ENCODE data around the gene UQCC2. TPM values are rescaled to one million over a fixed set of nuclear protein-coding genes. Genes with fewer than 3 reads are reported as not detected.

Gene UQCC2
- total and polyA plus RNA-seq, 4 donors: 6.8 to 75.9 (median 22.4) TPM

GRCh38 chr6:33682341-33682740, 29.2 kb downstream of the UQCC2 start:
- no peaks in the 10 kb centered on the region for H3K27me3 ChIP-seq (ENCODE audit: control insufficient read depth in 4 of 4, insufficient read depth in 4 of 4, low read length in 3 of 4)
- H3K36me3 ChIP-seq (ENCODE audit: control insufficient read depth in 4 of 4, insufficient read depth in 3 of 4, low read depth in 1 of 4, low read length in 3 of 4): no peaks in the 10 kb centered on the region
- no peak overlapping the region for H3K9ac ChIP-seq (ENCODE audit: low read depth in 1 of 2, low read length in 2 of 2)
- no peak overlapping the region for H3K27ac ChIP-seq (ENCODE audit: low read depth in 1 of 2, low read length in 2 of 2)
- H3K9me3 ChIP-seq (ENCODE audit: control insufficient read depth in 4 of 4, low read length in 3 of 4): no peaks in the 10 kb centered on the region
- whole genome bisulfite sequencing: 94% methylated on average over 13 of the region's 13 CpGs
- TF ChIP-seq EGR1 (IDR thresholded peaks at IDR 0.05; ENCODE audit: low read depth in 2 of 2) (no peak), YY1 (IDR thresholded peaks at IDR 0.05) (no peak), TAF1 (conservative IDR thresholded peaks at IDR 0.05) (no peak), JUND (IDR thresholded peaks at IDR 0.05) (no peak), RXRA (IDR thresholded peaks at IDR 0.05) (no peak), NR2F2 (IDR thresholded peaks at IDR 0.05) (no peak), ATF3 (IDR thresholded peaks at IDR 0.05) (no peak), REST (IDR thresholded peaks at IDR 0.05) (no peak), HNF4A (conservative IDR thresholded peaks at IDR 0.05) (no peak), SP1 (IDR thresholded peaks at IDR 0.05) (no peak), RAD21 (IDR thresholded peaks at IDR 0.05) (no peak), HNF4G (IDR thresholded peaks at IDR 0.05) (no peak), ZBTB33 (IDR thresholded peaks at IDR 0.05) (no peak)
- H3K4me3 ChIP-seq (ENCODE audit: low read depth in 1 of 3, low read length in 3 of 3): no peak overlapping the region
- no peak for DNase-seq (ENCODE audit: low spot score)
- no peaks in the 10 kb centered on the region for H3K4me1 ChIP-seq (ENCODE audit: control insufficient read depth in 4 of 4, insufficient read depth in 4 of 4, low read length in 3 of 4)

GRCh38 chr6:33679761-33680160, 31.7 kb downstream of the UQCC2 start:
- DNase-seq (ENCODE audit: low spot score): no peak
- Histone ChIP-seq H3K36me3 (ENCODE audit: control insufficient read depth in 4 of 4, insufficient read depth in 3 of 4, low read depth in 1 of 4, low read length in 3 of 4) (no peaks in the 10 kb centered on the region), H3K9ac (ENCODE audit: low read depth in 1 of 2, low read length in 2 of 2) (no peak overlapping the region), H3K4me3 (ENCODE audit: low read depth in 1 of 3, low read length in 3 of 3) (no peak overlapping the region), H3K9me3 (ENCODE audit: control insufficient read depth in 4 of 4, low read length in 3 of 4) (no peaks in the 10 kb centered on the region), H3K27ac (ENCODE audit: low read depth in 1 of 2, low read length in 2 of 2) (no peak overlapping the region), H3K27me3 (ENCODE audit: control insufficient read depth in 4 of 4, insufficient read depth in 4 of 4, low read length in 3 of 4) (no peaks in the 10 kb centered on the region), H3K4me1 (ENCODE audit: control insufficient read depth in 4 of 4, insufficient read depth in 4 of 4, low read length in 3 of 4) (no peaks in the 10 kb centered on the region)
- TF ChIP-seq EGR1 (IDR thresholded peaks at IDR 0.05; ENCODE audit: low read depth in 2 of 2) (no peak), HNF4A (conservative IDR thresholded peaks at IDR 0.05) (no peak), RXRA (IDR thresholded peaks at IDR 0.05) (no peak), FOXA2 (IDR thresholded peaks at IDR 0.05) (no peak), NR2F2 (IDR thresholded peaks at IDR 0.05) (no peak), HNF4G (IDR thresholded peaks at IDR 0.05) (no peak), ZBTB33 (IDR thresholded peaks at IDR 0.05) (no peak), ATF3 (IDR thresholded peaks at IDR 0.05) (no peak), CTCF (IDR thresholded peaks at IDR 0.05; ENCODE audit: low read depth, low read length, missing input control) (no peak)
- 84% methylated on average over 20 of the region's 20 CpGs for WGBS

Data from liver (tissue), 9 donors.